Measurements from ENCODE around the gene PTPN13.

DNA sequence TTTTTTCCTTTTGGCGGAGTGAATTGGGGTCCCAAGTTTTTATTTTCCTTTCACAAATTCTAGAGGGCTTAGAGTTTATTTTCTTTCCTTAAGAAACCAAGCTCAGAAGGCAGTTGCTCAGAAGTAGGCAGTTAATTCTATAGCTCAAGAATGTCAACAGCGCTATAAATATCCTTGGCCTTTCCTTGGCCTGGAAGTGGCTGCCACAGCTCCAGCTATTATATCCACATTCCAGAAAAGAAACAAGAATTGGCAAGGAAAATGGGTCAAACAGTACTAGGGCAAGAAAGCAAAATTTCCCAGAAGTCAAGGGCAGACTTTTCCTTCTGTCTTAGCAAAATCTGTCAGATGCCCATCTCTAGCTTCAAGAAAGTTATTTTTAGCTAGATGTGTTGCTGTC, 224.1 kb downstream of the PTPN13 start:
- TF ChIP-seq, protein P1, sequence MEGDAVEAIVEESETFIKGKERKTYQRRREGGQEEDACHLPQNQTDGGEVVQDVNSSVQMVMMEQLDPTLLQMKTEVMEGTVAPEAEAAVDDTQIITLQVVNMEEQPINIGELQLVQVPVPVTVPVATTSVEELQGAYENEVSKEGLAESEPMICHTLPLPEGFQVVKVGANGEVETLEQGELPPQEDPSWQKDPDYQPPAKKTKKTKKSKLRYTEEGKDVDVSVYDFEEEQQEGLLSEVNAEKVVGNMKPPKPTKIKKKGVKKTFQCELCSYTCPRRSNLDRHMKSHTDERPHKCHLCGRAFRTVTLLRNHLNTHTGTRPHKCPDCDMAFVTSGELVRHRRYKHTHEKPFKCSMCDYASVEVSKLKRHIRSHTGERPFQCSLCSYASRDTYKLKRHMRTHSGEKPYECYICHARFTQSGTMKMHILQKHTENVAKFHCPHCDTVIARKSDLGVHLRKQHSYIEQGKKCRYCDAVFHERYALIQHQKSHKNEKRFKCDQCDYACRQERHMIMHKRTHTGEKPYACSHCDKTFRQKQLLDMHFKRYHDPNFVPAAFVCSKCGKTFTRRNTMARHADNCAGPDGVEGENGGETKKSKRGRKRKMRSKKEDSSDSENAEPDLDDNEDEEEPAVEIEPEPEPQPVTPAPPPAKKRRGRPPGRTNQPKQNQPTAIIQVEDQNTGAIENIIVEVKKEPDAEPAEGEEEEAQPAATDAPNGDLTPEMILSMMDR (conservative IDR thresholded peaks at IDR 0.05; ENCODE audit: low read depth, low read length): no peak
- no peak for TF ChIP-seq EZH2 (IDR thresholded peaks at IDR 0.05; ENCODE audit: borderline replicate concordance, low read depth, low read length, poor library complexity, severe bottlenecking)
